Uterus (tissue), 4 donors: Measurements from ENCODE around the gene DPM1. TPM values are rescaled to one million over a fixed set of nuclear protein-coding genes. Genes with fewer than 3 reads are reported as not detected.

ENCODE experiments used
- DNase-seq, 2 donors: peaks; one replicate each; pipeline ENCODE4 v3.0.0-alpha.2; 2019 to 2020
- H3K27ac ChIP-seq, 2 donors: fragments of 200-600 bp; sonication (generic); 1 replicate in 1 of 2; 2 replicates in 1 of 2; pipeline ENCODE4 v1.5.1; 2016 to 2018
- H3K27me3 ChIP-seq, 2 donors: fragments of 200-600 bp; sonication (generic); one replicate each; pipeline ENCODE4 v1.5.1; 2018 to 2019; ENCODE audit warnings: control low read depth in 1 of 2
- H3K36me3 ChIP-seq, 2 donors: fragments of 200-600 bp; sonication (generic); one replicate each; pipeline ENCODE4 v1.5.1; 2019; ENCODE audit warnings: control low read depth in 1 of 2
- H3K4me1 ChIP-seq, 2 donors: fragments of 200-600 bp; sonication (generic); one replicate each; pipeline ENCODE4 v1.5.1; 2018 to 2019; ENCODE audit warnings: control low read depth in 1 of 2
- H3K4me3 ChIP-seq, 2 donors: fragments of 200-600 bp; sonication (generic); 1 replicate in 1 of 2; 2 replicates in 1 of 2; pipeline ENCODE4 v1.5.1; 2018 to 2019; ENCODE audit warnings: mild to moderate bottlenecking in 1 of 2
- H3K9me3 ChIP-seq, 2 donors: fragments of 200-600 bp; sonication (generic); one replicate each; pipeline ENCODE4 v1.5.1; 2019; ENCODE audit warnings: control low read depth in 1 of 2
- POLR2A ChIP-seq, 2 donors: fragments of 450-650 bp; IDR thresholded peaks; one replicate each; pipeline ENCODE4 v1.6.1; 2016; ENCODE audit warnings: antibody characterized with exemption in 2 of 2, mild to moderate bottlenecking in 1 of 2, moderate library complexity in 1 of 2
- intact Hi-C: fragments of 100-400 bp; cut with DNase I; formaldehyde crosslinking; loops from one replicate; pipeline ENCODE4 v1.15.1; 2023; ENCODE audit warnings: low total_unique reads
- total RNA-seq, 4 donors: library from RNA; depleted of rRNA in 3 of 4; stranded (reverse); fragments of >200 nt in 3 of 4; gene quantifications; one replicate each; pipeline versions ENCODE4 v1.1.0 to v1.2.4, GENCODE V29; 2014 to 2023
- TF ChIP-seq, protein P1 (sequence below), 4 experiments: fragments of 200-600 bp in 2 of 4; fragments of 450-650 bp in 2 of 4; sonication (generic) in 2 of 4; IDR thresholded peaks; one replicate each; pipeline ENCODE4 v1.5.1; 2016 to 2019; ENCODE audit warnings: antibody characterized with exemption in 4 of 4, mild to moderate bottlenecking in 2 of 4, moderate library complexity in 1 of 4
- donor health status: DM: yes; HTN: yes; CAD: no.

Gene DPM1
- total RNA-seq, 4 donors from 2014 or later = 40.4 to 128 (median 64.2) TPM

DNA sequence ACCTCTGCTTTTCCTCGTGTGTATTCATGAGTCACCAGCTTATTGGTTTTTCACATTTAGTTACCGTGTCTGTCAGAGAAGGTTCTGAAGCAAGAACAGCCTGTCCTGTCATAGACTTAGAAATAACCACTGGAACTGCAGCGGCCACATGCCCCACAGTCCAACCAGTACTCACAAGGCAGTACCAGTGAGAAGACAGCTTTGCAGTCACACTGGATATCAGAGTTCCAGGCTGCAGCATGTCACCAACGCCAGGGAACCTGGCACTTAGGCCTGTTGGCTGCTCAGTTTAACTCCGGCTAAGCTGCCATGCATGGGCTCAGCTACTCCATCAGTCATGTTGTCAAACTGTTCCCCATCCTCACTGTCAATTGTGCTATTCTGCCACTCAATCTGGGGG, 67.2 kb downstream of the DPM1 start:
- Histone ChIP-seq H3K4me3 (no peak overlapping the region), H3K27ac (no peak overlapping the region), H3K36me3 (no peaks in the 10 kb centered on the region), H3K9me3 (no peaks in the 10 kb centered on the region), H3K27me3 (no peaks in the 10 kb centered on the region), H3K4me1 (no peaks in the 10 kb centered on the region)
- no peak for DNase-seq
- no peak for TF ChIP-seq POLR2A (IDR thresholded peaks at IDR 0.05)
- TF ChIP-seq, protein P1, sequence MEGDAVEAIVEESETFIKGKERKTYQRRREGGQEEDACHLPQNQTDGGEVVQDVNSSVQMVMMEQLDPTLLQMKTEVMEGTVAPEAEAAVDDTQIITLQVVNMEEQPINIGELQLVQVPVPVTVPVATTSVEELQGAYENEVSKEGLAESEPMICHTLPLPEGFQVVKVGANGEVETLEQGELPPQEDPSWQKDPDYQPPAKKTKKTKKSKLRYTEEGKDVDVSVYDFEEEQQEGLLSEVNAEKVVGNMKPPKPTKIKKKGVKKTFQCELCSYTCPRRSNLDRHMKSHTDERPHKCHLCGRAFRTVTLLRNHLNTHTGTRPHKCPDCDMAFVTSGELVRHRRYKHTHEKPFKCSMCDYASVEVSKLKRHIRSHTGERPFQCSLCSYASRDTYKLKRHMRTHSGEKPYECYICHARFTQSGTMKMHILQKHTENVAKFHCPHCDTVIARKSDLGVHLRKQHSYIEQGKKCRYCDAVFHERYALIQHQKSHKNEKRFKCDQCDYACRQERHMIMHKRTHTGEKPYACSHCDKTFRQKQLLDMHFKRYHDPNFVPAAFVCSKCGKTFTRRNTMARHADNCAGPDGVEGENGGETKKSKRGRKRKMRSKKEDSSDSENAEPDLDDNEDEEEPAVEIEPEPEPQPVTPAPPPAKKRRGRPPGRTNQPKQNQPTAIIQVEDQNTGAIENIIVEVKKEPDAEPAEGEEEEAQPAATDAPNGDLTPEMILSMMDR (IDR thresholded peaks at IDR 0.05) = no peak
- intact Hi-C loops = no loop called here

DNA sequence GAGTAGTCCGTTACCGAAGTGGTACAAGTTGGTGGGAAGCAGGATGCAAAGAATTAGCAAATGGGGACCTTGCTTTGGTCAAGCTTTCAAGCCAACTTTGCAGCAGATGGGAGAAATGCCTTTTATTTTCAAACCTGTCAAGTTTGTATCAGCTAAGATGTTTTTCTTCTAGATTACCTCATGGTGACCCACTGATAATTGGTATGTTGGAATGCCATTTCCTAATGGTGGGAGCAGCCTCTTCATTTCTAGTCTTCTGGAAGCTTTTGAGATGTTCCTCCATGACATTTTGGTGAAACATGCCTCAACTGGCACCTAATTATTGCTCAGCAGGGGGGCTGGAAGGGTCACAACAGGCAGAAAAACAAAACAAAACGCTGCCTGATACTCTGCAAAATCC, 70.8 kb downstream of the DPM1 start:
- Histone ChIP-seq H3K27ac (no peak overlapping the region), H3K4me3 (no peak overlapping the region), H3K4me1 (no peaks in the 10 kb centered on the region), H3K27me3 (no peaks in the 10 kb centered on the region), H3K9me3 (no peaks in the 10 kb centered on the region), H3K36me3 (no peaks in the 10 kb centered on the region)
- no peak for TF ChIP-seq POLR2A (IDR thresholded peaks at IDR 0.05)
- TF ChIP-seq, protein P1 (IDR thresholded peaks at IDR 0.05) = no peak
- intact Hi-C loops = no loop called here
- DNase-seq = no peak

DNA sequence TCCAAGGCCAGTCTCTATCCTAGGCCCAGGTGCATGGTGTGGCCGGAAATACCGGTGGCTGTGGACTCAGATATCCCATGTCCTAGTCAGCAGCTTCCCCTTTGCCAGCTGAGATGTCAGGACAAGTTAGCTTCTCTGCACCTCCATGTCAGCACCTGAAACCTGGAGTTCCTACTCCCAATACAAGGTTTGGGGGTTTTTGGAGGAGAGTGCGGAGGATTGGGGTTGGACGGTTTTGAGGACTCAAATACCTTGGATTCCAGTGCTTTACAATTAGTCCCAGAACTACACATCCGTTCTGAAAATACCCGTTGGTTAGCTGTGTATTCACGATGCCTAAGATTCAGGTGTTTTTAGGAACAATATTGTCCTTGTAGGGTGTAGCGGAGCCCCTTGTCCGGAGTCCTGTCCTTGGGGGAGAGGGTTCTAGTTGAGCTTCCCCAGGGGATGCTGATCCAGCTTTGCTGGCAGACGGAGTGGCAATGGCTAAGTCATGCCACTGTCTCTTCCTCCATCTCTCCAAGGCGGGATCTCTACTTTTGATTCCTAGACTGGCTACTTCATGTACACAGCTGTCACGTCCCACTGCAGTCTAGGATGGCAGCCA, 72.0 kb downstream of the DPM1 start:
- Histone ChIP-seq H3K4me3 (no peak overlapping the region), H3K9me3 (no peaks in the 10 kb centered on the region), H3K36me3 (no peaks in the 10 kb centered on the region), H3K27me3 (no peaks in the 10 kb centered on the region), H3K27ac (no peak overlapping the region), H3K4me1 (no peaks in the 10 kb centered on the region)
- no peak for DNase-seq
- no peak for TF ChIP-seq POLR2A (IDR thresholded peaks at IDR 0.05)
- TF ChIP-seq, protein P1 (IDR thresholded peaks at IDR 0.05) = no peak
- intact Hi-C loops = no loop called here

DNA sequence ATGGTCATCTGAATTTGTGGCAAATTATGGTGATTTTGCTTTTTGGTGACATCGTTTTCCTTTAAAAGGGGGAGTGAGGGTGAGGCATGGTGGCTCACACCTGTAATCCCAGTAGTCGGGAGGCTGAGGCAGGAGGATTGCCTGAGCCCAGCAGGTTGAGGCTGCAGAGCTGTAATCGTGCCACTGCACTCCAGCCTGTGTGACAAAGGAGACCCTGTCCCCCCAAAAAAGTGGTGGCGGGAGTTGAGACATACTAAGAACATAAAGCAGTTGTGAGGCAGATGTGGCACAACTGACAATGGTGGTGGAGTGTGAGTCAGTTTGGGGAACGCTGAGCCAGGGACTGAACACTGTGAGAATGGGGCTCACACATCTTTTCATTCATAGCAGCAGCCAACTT, 72.6 kb downstream of the DPM1 start:
- Histone ChIP-seq H3K27me3 (no peaks in the 10 kb centered on the region), H3K27ac (no peak overlapping the region), H3K4me3 (no peak overlapping the region), H3K36me3 (no peaks in the 10 kb centered on the region), H3K9me3 (no peaks in the 10 kb centered on the region), H3K4me1 (no peaks in the 10 kb centered on the region)
- DNase-seq = no peak
- no peak for TF ChIP-seq POLR2A (IDR thresholded peaks at IDR 0.05)
- TF ChIP-seq, protein P1 (IDR thresholded peaks at IDR 0.05) = no peak
- intact Hi-C loops = no loop called here

DNA sequence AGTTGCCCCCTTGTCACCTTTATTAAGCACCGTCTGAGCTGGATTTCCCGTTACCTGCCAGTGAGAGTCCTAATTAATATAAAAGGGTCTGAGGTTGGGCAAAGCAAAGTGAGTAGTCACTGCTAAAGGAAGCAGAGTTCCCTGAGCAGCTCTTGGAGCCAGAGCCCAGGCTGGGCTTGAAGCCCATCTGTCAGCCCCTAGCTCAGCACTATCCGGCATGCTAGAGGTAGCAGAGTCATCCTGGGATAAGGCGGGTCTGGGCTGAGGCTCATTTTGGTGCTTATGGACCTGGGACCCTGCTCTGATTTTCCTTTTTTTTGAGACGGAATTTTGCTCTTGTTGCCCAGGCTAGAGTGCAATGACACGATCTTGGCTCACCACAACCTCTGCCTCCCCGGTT, 73.3 kb downstream of the DPM1 start:
- no peaks in the 10 kb centered on the region for H3K36me3 ChIP-seq
- TF ChIP-seq, protein P1 (IDR thresholded peaks at IDR 0.05) = no peak
- no peak for TF ChIP-seq POLR2A (IDR thresholded peaks at IDR 0.05)
- DNase-seq = no peak
- intact Hi-C loops = no loop called here
- H3K4me1 ChIP-seq = no peaks in the 10 kb centered on the region
- no peak overlapping the region for H3K27ac ChIP-seq
- H3K4me3 ChIP-seq = no peak overlapping the region
- no peaks in the 10 kb centered on the region for H3K27me3 ChIP-seq
- H3K9me3 ChIP-seq = no peaks in the 10 kb centered on the region

Other genes with a start within 250 kb of the DPM1 start
- 10 to 100 TPM in 2 of 4 donors, 1 to 10 TPM in 2; 2.0 to 13.2 (median 7.8) TPM for gene PARD6B, start 227.0 kb downstream of the DPM1 start, total RNA-seq
- gene BCAS4, start 163.5 kb downstream of the DPM1 start, total RNA-seq = 1 to 10 TPM in 2 of 4 donors, under 1 TPM in 1, not detected in 1; under 0.01 to 9.1 (median 3.5) TPM
- gene ADNP, start 27.1 kb downstream of the DPM1 start, total RNA-seq = 10 to 100 TPM; 30.6 to 90.1 (median 63.1) TPM
- gene MOCS3, start 286 bp upstream of the DPM1 start, total RNA-seq = 1 to 10 TPM in 3 of 4 donors, under 1 TPM in 1; 0.59 to 8.2 (median 5.9) TPM
- 100 to 1,000 TPM in 1 of 4 donors, 10 to 100 TPM in 2, under 1 TPM in 1; 0.88 to 109 (median 44.1) TPM for gene KCNG1, start 64.6 kb upstream of the DPM1 start, total RNA-seq